NCI-H146 (cell line): ENCODE data around the gene SIN3A.
A peak's percentile ranks its signal among the peaks of the same experiment; 100 is the strongest.
"Not testable (repeated sequence)": the region's sequence is repeated elsewhere in the genome, so short reads cannot be mapped to it uniquely, and the experiment has no call there.

Experiments used
- DNase-seq: peaks from one replicate; lab custom pipeline; 2025; lab: John Stamatoyannopoulos, UW

Gene SIN3A

DNA sequence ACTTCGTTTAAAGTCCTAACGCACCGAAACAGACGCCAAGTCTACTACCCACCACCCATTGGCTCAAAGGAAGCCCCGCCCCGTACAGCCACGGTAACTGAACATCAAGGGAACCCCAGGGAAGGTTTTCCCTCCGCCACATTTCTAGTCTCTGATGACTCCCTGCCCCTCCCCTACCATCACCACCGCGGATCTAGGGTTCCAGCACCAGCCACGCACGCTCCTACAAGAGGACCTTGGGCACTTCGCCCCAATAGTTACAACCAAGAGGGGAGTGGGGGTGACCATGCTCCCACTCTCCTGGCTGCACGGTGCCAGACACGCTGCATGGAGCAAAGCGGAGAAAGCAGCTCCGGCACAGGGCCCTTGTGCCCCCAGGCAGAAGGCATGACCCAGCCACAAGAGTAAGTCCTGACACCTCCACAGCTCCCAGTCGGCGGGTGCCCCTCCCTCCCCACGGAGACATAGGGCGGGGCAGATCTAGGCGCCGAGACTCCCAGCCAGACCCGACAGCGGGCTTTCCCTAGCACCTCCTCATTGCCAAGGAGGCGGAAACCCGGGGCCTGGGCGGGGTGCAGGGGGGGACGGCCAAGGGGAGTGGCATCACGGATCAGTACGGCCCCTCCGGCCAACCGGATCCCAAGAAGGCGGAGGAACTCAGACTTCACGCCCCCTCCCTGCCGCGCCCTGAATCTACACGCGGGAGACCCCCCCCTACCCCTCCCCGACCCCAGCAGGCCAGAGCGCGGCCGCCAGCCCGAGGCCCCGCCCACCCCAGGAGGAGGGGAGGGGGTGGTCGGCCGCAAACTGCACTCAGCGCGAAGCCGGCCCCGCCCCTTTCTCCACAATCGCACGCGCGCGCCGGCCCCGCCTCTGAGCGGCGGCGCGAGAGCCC, 936 bp downstream of the SIN3A start:
- peak; percentile 96 for DNase-seq

DNA sequence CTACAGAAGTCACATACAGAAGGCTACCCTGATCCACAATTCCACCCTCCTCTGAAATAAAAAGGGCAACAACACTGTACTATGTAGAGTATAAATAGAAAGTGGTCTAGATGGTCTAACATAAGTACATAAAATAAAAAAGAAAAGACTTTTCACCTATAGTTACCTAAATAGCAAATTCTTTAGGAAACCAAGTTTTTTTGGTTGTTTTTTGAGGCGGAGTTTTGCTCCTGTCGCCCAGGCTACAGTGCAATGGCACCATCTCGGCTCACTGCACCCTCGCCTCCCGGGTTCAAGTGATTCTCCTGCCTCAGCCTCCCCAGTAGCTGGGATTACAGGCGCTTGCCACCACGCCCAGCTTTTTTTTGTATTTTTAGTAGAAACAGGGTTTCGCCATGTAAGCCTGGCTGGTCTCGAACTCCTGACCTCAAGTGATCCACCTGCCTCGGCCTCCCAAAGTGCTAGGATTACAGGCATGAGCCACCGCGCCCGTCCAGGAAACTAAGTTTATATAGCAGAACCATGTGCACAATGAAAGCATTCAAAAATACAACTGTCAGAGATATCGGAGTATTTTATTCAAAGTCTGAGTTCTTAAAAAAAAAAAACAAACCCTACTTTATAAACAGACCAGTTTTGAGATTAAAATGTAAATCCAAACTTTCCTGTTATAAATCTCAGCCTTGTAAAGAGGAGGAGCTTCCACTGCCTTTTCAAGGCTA, 1.7 kb downstream of the SIN3A start:
- no peak for DNase-seq

DNA sequence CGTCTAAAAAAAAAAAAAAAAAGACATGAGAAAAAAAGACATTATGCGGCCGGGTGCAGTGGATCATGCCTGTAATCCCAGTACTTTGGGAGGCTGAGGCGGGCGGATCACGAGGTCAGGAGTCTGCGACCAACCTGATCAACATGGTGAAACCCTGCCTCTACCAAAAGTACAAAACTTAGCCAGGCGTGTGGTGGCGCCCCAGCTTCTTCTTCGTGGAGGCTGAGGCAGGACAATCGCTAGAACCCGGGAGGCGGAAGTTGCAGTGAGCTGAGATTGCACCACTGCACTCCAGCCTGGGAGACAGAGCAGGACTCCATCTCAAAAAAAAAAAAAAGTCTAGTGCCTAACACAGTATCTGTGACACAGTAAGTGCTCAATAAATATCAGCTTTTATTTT, 3.3 kb downstream of the SIN3A start:
- DNase-seq: not testable (repeated sequence)

DNA sequence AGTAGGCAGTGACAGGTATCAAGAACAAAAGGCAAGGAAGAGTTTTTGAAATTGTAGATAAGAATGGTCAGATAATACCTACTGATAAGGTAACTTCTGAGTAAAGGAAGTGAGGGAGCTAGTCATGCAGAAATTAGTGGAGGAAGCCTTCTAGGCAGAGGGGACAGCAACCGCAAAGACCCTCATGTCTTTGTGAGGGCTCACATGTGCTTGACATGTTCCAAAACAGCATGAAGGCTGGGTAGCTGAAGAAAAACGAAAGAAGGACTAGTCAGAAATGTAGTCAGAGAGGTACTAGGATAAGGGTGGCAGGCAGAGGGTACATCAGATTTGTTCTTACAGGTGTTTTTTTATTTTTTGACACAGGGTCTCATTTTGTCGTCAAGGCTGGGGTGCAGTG, 5.3 kb downstream of the SIN3A start:
- no peak for DNase-seq

DNA sequence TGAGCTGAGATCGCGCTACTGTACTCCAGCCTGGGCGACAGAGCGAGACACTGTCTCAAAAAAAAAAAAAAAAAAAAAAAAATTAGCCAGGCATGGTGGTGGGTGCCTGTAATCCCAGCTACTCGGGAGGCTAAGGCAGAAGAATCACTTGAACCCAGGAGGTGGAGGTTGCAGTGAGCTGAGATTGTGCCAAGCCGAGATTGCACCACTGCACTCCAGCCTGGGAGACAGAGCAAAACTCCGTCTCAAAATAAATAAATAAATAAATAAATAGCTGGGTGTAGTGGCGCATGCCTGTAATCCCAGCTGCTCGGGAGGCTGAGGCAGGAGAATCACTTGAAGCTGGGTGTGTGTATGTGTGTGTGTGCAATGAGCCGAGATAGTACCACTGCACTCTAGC, 6.2 kb downstream of the SIN3A start:
- not testable (repeated sequence) for DNase-seq

DNA sequence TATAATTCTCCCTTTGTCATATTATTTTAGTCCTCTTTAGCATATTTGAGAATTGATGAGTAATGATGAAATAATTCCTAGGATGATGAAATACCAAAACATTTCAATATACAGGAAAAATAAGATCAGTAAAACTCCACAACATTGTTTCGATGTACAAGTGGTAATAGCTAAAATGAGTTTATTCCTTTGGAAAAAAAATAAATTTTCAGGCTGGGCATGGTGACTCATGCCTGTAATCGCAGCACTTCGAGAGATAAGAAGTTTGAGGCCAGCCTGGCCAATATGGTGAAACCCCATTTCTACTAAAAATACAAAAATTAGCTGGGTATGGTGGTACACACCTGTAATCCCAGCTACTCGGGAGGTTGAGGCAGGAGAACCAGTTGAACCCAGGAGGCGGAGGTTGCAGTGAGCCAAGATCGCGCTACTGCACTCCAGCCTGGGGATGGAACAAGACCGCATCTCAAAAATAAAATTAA, 7.5 kb downstream of the SIN3A start:
- not testable (repeated sequence) for DNase-seq

DNA sequence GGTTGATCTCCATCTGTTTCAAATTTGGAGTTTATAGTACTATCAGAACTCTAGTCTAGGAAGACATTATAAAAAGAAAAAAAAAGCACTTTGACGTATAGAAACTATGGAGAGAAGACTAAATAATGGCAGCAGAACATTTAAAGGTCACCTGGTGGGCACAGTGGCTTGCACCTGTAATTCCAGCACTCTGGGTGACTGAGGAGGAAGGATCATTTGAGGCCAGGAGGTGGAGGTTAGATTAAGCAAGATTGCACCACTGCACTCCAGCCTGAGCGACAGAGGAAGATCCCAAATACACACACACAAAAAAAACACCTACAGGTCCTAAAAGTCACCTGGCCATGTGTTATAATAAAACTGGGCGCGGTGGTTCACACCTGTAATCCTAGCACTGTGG, 13.8 kb downstream of the SIN3A start:
- no peak for DNase-seq

DNA sequence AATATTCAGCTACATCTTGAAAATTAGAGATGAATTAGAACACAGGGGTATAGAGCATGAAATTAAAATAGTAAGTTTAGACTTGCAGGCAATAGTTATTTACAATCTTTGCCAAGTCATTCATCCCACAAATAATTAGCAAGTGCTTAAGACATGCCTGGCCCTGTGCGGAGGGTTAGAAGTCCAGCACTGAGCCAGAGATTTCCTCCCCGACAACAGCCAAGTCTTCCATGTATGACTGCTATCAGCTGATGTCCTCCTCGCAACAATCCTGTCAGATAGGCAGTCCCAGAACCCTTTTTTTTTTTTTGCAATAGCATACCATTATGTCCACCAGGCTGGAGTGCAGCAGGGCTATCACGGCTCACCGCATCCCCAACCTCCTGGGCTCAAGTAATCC, 14.6 kb downstream of the SIN3A start:
- no peak for DNase-seq

DNA sequence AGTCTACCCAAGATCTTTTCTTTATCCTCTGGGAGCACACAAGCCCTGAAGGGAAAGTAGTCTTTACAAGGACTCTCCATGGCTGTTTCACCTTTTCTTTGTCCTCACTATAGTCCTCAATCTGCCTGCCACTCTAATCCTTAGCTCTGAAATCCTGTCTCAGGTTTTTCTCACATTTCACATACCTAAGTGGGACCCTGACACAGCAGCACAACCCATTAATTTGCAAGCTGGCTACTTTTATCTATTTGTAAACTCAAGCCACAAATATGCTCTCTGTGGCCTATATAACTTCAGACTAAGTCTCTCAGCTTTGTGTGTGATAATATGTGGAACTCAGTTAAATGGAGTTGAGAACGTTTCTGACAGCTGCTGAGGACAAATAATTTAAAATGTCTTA, 19.8 kb downstream of the SIN3A start:
- DNase-seq: no peak

DNA sequence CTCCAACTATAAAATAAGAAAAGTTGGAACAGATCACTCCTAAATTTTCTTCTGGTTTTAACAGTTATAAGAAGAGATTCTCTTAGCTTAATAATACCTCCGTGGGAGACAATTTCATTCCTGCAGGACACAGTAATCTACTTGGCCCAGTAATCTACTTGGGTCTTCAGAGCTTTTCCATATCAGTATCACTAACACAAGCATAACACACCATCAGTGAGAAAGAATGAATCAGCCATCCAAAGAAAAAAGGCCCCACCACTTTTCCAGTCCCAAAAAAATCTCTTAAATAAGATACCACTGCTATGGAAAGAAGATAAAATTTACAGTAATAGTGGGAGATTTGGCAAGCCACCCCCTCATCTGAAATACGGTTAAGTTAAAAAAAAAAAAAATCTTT, 20.2 kb downstream of the SIN3A start:
- DNase-seq: no peak

DNA sequence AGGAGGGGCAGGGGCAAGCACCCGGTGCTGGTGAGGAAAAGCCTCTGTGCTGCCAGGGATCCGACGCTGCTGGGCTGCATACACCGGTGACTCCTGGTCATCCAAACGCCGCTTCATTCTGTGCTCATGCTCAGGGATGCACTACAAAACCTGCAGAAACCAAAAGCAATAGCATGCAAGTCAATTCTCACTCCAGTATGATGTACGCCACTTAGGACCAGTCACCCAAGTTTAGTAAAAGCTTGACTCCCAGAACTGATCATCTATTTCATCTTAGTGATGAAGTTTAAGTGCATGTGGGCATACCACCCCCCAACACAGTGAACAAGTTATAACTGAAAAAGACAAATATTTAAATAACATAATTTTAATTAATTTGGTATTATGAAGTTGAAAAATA, 21.2 kb downstream of the SIN3A start:
- DNase-seq: no peak

DNA sequence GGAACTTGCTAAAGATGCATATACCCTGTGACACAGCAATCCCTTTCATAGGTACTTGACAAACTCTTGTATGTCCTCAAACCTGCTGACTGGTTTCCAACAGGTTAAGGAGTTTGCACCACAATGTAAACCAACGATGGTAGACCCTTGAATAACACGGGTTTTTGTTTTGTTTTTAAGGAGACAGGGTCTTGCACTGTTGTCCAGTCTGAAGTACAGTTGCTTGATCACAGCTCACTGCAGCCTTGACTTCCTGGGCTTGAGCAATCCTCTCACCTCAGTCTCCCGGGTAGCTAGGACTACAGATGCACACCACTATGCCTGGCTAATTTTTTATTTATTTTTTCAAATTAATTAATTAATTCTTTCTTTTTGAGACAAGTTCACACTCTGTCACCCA, 23.3 kb downstream of the SIN3A start:
- DNase-seq: no peak

DNA sequence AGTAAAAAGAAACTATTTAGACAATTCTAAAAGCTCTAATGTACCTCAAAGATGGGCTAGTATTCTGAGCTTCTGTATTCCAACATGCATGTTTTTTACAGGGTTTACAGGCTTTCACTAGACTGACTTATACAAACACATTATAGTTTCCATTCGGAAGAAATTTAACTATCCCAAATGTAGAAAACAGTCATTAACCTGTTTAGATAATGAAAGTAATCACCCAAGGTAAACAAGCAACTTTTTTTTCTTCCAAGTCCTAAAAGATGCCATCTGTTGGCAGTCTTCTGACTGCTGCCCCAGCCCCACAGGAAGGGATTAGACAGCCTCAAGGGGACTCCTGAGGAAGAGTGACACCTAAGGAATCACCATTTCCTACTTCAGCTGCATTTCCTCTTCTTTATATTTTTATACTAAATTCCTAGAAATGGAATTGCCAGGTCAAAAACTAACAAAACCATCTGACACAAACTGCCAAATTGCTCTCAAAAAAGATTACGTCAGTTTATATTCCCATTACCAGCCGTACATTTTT, 25.5 kb downstream of the SIN3A start:
- no peak for DNase-seq

DNA sequence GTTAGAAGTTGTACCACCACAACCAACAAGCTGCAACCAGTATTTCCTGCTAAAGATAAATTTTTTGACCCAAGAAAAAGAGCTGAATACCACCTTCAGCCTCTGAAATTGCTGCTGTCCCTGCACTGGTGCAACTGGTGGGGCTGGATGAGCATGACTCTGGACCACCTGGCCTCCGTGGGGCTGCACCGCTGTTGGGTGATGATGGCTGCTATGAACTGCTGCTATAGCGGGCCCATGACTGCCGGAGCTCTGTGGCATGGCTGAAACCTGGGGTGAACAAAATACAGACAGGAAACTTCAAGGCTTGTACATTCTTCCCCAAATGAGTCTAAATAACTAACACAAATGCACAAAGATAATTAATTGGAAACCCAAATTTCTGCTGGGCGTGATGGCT, 28.9 kb downstream of the SIN3A start:
- DNase-seq: no peak

DNA sequence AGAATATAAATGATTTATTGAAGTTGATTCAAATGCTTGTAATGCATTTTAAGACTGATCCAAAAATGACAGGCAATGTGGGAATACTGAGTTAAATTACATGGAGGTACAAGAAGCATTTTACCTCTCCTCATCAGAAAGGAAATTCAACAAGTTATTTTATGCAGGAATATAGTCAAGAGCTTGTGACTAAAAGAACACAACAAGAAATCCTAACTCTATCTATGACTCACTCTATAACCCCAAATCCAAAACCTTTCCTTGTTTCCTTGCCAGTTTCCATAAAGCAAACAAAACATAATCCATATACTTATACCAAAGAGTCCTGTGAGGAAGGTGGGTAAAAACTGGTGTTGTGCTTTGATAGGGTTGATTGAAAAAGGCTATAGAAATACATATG, 30.8 kb downstream of the SIN3A start:
- DNase-seq: no peak

DNA sequence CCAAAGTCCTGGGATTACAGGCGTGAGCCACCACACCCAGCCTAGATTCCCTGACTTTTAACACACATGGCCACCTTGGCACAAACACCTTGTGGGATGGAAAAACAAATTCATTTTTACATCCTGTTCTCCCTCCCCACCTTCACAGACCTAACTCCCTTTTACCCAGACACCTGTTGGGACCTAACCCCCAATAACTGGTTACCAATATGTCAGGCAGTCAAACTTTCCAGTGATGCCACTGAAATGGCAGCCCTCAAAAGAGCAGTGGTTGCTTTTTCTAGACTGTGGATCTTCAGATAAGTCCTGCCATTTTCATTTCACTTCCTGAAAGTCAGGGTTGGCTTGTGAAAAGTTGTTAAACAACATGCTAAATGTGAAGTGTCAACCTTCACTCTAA, 34.9 kb downstream of the SIN3A start:
- no peak for DNase-seq

DNA sequence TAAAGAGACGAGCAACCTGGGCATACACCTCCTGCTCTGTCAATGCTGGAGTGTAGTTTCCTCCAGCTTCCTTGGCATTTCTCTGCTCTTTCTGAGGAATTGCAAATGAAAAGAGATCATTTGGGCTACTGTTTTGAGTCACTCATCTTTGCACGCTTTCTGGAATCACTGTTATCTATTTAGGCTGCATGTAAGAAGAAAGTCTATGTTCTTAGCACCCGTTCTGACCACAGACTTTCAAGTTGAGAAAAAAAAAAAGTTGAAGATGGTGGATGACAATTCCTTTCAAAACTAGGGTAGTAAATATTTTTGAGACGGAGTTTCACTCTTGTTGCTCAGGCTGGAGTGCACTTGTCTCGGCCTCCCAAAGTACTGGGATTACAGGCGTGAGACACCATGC, 41.3 kb downstream of the SIN3A start:
- DNase-seq: no peak

DNA sequence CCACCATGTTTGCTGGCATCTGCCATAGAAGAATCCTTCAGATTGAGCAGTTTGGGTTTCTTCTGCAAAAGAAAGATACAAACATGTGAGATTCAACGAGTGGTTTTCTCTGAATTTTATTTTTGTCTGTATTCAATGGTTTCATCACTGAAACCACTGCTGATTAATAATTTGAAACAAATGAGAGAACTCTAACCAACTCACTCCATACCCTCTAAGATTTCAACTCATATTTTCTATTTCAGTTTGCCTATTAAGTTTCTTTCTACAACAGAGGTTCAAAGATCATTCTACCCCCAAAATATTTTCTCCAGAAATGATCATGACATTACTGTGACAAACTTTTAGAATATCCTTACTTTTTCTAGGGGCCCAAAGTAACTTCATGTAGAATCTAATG, 44.4 kb downstream of the SIN3A start:
- no peak for DNase-seq

DNA sequence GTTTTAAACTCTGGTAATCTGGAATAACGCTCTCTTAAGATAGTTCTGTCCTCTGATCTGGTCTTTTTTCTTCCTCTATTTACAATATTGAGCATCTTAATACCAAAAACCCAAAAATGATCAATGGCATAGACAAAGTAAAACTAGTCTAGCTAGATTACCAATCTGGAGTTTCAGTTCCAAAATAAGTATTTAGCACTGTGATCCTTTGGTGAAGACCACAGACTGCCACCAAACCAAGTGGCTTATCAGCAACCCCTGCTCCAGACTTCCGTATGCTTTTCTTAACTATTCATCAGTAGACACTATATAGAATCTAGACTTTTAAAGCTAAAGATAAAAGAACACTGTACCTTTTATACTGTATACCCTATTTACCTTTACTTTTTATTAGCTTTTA, 47.6 kb downstream of the SIN3A start:
- no peak for DNase-seq

DNA sequence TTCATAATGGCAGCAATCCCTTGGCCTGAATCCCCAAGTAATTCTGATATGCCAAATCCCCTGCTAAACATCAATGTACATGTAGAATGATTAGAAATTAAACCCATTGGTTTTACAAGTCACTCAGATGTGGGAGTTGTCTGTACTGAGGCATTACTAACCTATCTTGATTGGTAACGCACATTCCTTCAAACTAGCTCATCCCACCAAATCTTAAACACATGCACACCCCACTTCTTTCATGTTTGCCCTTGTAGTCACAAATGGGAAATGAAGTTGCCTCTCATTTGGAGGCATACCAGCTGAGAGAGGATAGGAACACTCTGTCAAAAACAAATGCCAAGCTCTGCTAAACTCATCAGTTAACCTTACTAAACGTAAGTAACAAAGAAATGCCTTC, 54.0 kb downstream of the SIN3A start:
- DNase-seq: no peak

DNA sequence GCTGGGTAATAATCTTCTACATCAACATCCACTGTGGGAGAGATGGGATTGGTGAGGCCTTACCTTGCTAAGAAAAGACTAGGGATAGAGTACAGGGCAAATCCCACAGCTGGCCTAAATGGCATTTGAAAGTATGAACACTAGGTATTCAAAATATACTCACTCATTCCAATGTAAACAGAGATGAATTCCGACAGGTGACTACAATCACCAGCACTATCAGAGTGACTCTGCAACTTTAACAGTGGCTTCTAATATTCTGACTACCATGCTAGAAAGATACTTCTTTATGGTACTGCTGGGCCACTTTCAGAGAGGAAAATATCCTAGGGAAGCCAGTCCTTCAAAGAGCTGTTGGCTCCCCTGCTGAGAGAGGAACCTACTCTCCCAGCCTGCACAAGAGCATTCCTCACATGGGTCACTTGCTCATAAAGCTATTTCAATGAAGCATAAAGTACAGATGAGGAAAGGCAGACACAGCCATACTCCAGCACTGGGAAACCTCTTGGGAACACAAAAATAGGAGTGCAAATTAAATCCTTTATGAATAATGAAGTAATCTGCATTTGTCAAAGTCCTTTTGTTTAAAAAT, 61.6 kb downstream of the SIN3A start:
- no peak for DNase-seq

DNA sequence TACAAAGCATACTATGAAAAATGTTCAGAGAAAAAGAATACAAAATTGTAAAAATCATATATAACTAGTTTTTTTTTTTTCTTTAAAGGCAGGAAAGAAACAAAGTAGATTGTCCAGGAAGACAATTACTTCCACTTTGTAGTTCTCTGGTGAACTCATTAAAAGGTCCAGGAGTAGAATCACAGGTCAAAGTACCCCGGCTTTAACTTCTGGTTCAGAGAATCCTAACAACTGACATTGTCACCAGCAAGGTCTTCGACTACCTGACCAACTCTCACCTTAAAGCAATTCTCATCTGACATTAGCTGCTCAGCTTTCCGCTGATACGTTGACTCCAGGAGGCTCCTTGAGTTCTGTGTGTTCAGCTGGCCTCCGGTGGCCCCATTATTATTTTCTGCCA, 67.5 kb downstream of the SIN3A start:
- DNase-seq: peak; percentile 79

DNA sequence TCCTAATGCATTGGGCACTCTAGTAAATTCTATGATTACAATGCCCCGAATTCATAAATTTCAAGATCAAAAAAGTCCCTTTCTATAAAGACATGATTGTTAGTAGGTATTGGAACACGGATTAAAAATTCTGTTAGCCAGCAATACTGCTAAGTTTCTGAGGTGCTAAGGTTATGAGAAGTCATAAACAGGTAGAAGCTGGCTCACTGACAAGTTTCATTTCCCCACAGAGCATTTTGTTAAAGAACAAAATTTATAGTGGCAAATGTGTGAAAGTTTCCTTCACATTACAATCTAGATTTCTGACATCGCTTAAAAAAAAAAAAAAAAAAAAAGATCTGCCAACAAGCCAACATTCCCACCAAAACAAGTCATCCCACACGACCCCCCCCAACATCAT, 70.7 kb downstream of the SIN3A start:
- no peak for DNase-seq
